Calu3 (cell line): ENCODE measurements around the gene FAF1. TPM values are rescaled to one million over a fixed set of nuclear protein-coding genes. Genes with fewer than 3 reads are reported as not detected.

Experiments
- BruUV-seq: library from RNA; stranded (reverse); fragments of 400-500 nt; replicated peaks from 2 replicates; lab custom pipeline; 2021; lab: Mats Ljungman, UMichigan
- CTCF ChIA-PET: fragments of 300-600 bp; sonication (Branson Sonifier 250); formaldehyde crosslinking; loops from one replicate; lab custom pipeline; 2022; ENCODE audit warnings: antibody characterized with exemption; lab: Charles Lee
- DNase-seq: peaks from one replicate; pipeline ENCODE4 v3.0.0; 2022
- H3K27ac Mint-ChIP-seq: one replicate; pipeline ENCODE4 v1.8.0; 2022; ENCODE audit warnings: mixed read lengths; ENCODE audit not compliant: unreplicated experiment
- H3K27me3 Mint-ChIP-seq: one replicate; pipeline ENCODE4 v1.8.0; 2022; ENCODE audit warnings: mixed read lengths; ENCODE audit not compliant: unreplicated experiment
- H3K36me3 Mint-ChIP-seq: one replicate; pipeline ENCODE4 v1.8.0; 2022; ENCODE audit warnings: mild to moderate bottlenecking, moderate library complexity, mixed read lengths; ENCODE audit not compliant: insufficient read depth, unreplicated experiment
- H3K4me1 Mint-ChIP-seq: one replicate; pipeline ENCODE4 v1.8.0; 2022; ENCODE audit warnings: mild to moderate bottlenecking, low read depth, mixed read lengths; ENCODE audit not compliant: unreplicated experiment
- H3K4me3 Mint-ChIP-seq: one replicate; pipeline ENCODE4 v1.8.0; 2022; ENCODE audit warnings: mild to moderate bottlenecking, low read depth, moderate library complexity, mixed read lengths; ENCODE audit not compliant: unreplicated experiment
- H3K9me3 Mint-ChIP-seq: one replicate; pipeline ENCODE4 v1.8.0; 2022; ENCODE audit warnings: low read depth, mixed read lengths; ENCODE audit not compliant: unreplicated experiment
- intact Hi-C: fragments of 100-400 bp; cut with micrococcal nuclease; formaldehyde crosslinking; loops from one replicate; pipeline ENCODE4 v1.10.0; 2022; ENCODE audit not compliant: unreplicated experiment
- total RNA-seq: library from RNA; stranded (reverse); gene quantifications from 2 replicates; pipeline ENCODE4 v1.2.3, GENCODE V29; 2022
- TF ChIP-seq, protein P1 (sequence below): fragments of 200-600 bp; IDR thresholded peaks from one replicate; pipeline ENCODE4 v1.8.0; 2022; ENCODE audit warnings: antibody characterized with exemption; ENCODE audit not compliant: unreplicated experiment

The FAF1 gene
- total RNA-seq, 1 experiment from 2014 or later, result 104 TPM

GRCh38 chr1:50634251-50634650 is 325.8 kb downstream of the FAF1 start:
- Mint-ChIP-seq H3K4me3 (no peak overlapping the region), H3K4me1 (peaks cover 26% of the 10 kb centered on the region), H3K27me3 (no peaks in the 10 kb centered on the region), H3K9me3 (no peaks in the 10 kb centered on the region), H3K36me3 (peaks cover 4% of the 10 kb centered on the region), H3K27ac (no peak overlapping the region)
- CTCF ChIA-PET, result interaction anchor here (1.8 kb wide), 1 partner anchor 13 kb away, joined by 8 read pairs; no protein-coding TSS in a partner anchor
- intact Hi-C loops, result no loop called here
- TF ChIP-seq, protein P1, sequence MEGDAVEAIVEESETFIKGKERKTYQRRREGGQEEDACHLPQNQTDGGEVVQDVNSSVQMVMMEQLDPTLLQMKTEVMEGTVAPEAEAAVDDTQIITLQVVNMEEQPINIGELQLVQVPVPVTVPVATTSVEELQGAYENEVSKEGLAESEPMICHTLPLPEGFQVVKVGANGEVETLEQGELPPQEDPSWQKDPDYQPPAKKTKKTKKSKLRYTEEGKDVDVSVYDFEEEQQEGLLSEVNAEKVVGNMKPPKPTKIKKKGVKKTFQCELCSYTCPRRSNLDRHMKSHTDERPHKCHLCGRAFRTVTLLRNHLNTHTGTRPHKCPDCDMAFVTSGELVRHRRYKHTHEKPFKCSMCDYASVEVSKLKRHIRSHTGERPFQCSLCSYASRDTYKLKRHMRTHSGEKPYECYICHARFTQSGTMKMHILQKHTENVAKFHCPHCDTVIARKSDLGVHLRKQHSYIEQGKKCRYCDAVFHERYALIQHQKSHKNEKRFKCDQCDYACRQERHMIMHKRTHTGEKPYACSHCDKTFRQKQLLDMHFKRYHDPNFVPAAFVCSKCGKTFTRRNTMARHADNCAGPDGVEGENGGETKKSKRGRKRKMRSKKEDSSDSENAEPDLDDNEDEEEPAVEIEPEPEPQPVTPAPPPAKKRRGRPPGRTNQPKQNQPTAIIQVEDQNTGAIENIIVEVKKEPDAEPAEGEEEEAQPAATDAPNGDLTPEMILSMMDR, result no peak
- BruUV-seq, result no TSS peak
- no peak for DNase-seq

- no TSS peak for BruUV-seq
- Mint-ChIP-seq H3K36me3 (peaks cover 4% of the 10 kb centered on the region), H3K27me3 (no peaks in the 10 kb centered on the region), H3K9me3 (no peaks in the 10 kb centered on the region), H3K27ac (peak overlapping the region; percentile 9), H3K4me1 (peaks cover 26% of the 10 kb centered on the region), H3K4me3 (no peak overlapping the region)
- TF ChIP-seq, protein P1, result no peak
- DNase-seq, result peak; percentile 20
- CTCF ChIA-PET, result interaction anchor here (0.5 to 1.8 kb wide), 4 partner anchors 12 to 1932 kb away, joined by 3 to 8 read pairs (median 4); no protein-coding TSS in a partner anchor
- intact Hi-C loops, result no loop called here
Measured at GRCh38 chr1:50633465-50633864, 326.6 kb downstream of the FAF1 start.

GRCh38 chr1:50631161-50631560 is 328.9 kb downstream of the FAF1 start:
- TF ChIP-seq, protein P1, result no peak
- intact Hi-C loops, result no loop called here
- Mint-ChIP-seq H3K27ac (no peak overlapping the region), H3K27me3 (no peaks in the 10 kb centered on the region), H3K9me3 (no peaks in the 10 kb centered on the region), H3K4me3 (no peak overlapping the region), H3K36me3 (peaks cover under 1% of the 10 kb centered on the region), H3K4me1 (peaks cover 26% of the 10 kb centered on the region)
- no peak for DNase-seq
- CTCF ChIA-PET, result interaction anchor here (0.6 kb wide), 1 partner anchor 10 kb away, joined by 6 read pairs; no protein-coding TSS in a partner anchor
- BruUV-seq, result no TSS peak

- peaks cover 12% of the 10 kb centered on the region for H3K36me3 Mint-ChIP-seq
- CTCF ChIA-PET, result interaction anchor here (0.7 kb wide), 2 partner anchors 113 to 478 kb away, joined by 3 read pairs; no protein-coding TSS in a partner anchor
- TF ChIP-seq, protein P1, result no peak
- BruUV-seq, result no TSS peak
- peaks cover 15% of the 10 kb centered on the region for H3K4me1 Mint-ChIP-seq
- H3K4me3 Mint-ChIP-seq, result no peak overlapping the region
- H3K9me3 Mint-ChIP-seq, result no peaks in the 10 kb centered on the region
- intact Hi-C loops, result no loop called here
- H3K27ac Mint-ChIP-seq, result peak overlapping the region; percentile 68
- no peak for DNase-seq
- no peaks in the 10 kb centered on the region for H3K27me3 Mint-ChIP-seq
Measured at GRCh38 chr1:50622259-50622658, 337.8 kb downstream of the FAF1 start.
